Epithelial cell of proximal tubule (primary cell): ENCODE measurements around the gene XPO1. TPM values are rescaled to one million over a fixed set of nuclear protein-coding genes. Genes with fewer than 3 reads are reported as not detected.

Source experiments
- DNase-seq: peaks from one replicate; pipeline ENCODE4 v3.0.0-alpha.2; 2011; ENCODE audit warnings: low read depth
- H3K4me3 ChIP-seq: 2 replicates; pipeline ENCODE4 v1.5.1; 2011; ENCODE audit warnings: low read depth, mild to moderate bottlenecking, low read length
- CTCF ChIP-seq: conservative IDR thresholded peaks from 2 replicates; pipeline ENCODE4 v1.5.1; 2012; ENCODE audit warnings: low read depth, mild to moderate bottlenecking, low read length
- total RNA-seq: library from RNA; depleted of rRNA; stranded (reverse); fragments of >200 nt; gene quantifications from 2 replicates; pipeline ENCODE4 v1.2.3, GENCODE V29; 2015

XPO1 gene
- total RNA-seq, 1 donor from 2014 or later, result 104 TPM

- no peak overlapping the region for H3K4me3 ChIP-seq
- no peak for DNase-seq
- TF ChIP-seq CTCF, result no peak
Observed at GRCh38 chr2:61510674-61511671, 27.2 kb downstream of the XPO1 start.

- H3K4me3 ChIP-seq, result no peak overlapping the region
- DNase-seq, result no peak
- TF ChIP-seq CTCF, result no peak
Observed at GRCh38 chr2:61504949-61505348, 33.2 kb downstream of the XPO1 start.

- no peak overlapping the region for H3K4me3 ChIP-seq
- TF ChIP-seq CTCF, result no peak
- no peak for DNase-seq
Observed at GRCh38 chr2:61499060-61499459, 39.1 kb downstream of the XPO1 start.

- no peak overlapping the region for H3K4me3 ChIP-seq
- no peak for TF ChIP-seq CTCF
- no peak for DNase-seq
Observed at GRCh38 chr2:61493523-61493942, 44.6 kb downstream of the XPO1 start.

GRCh38 chr2:61492476-61492875 lies 45.7 kb downstream of the XPO1 start:
- TF ChIP-seq CTCF, result no peak
- no peak overlapping the region for H3K4me3 ChIP-seq

GRCh38 chr2:61485281-61485680 lies 52.9 kb downstream of the XPO1 start:
- TF ChIP-seq CTCF, result no peak
- no peak for DNase-seq
- no peak overlapping the region for H3K4me3 ChIP-seq

More at GRCh38 chr2:61492476-61492875, 45.7 kb downstream of the XPO1 start:
- no peak for DNase-seq
